Right cardiac atrium (tissue), 5 donors: ENCODE measurements around the gene USF1. TPM values are rescaled to one million over a fixed set of nuclear protein-coding genes. Genes with fewer than 3 reads are reported as not detected.

ENCODE experiments used
- ATAC-seq, 2 donors: fragments of 200-7000 bp; cut with Tn5 transposase; one replicate each; pipeline versions ENCODE4 v1.8.0 to v1.9.1; 2020; ENCODE audit warnings: moderate library complexity in 2 of 2, mild to moderate bottlenecking in 1 of 2
- DNase-seq, 3 donors: peaks; one replicate each; pipeline ENCODE4 v3.0.0-alpha.2; 2020
- H3K27ac ChIP-seq: one replicate; pipeline ENCODE4 v1.5.1; 2013; ENCODE audit warnings: mild to moderate bottlenecking, low read length, control low read depth, moderate library complexity
- H3K27me3 ChIP-seq: one replicate; pipeline ENCODE4 v1.6.1; 2013; ENCODE audit not compliant: control insufficient read depth, insufficient read depth
- H3K4me1 ChIP-seq: one replicate; pipeline ENCODE4 v1.6.1; 2013; ENCODE audit warnings: low read length; ENCODE audit not compliant: control insufficient read depth, insufficient read depth
- H3K4me3 ChIP-seq: one replicate; pipeline ENCODE4 v1.5.1; 2013; ENCODE audit warnings: low read length, control low read depth
- H3K9me3 ChIP-seq: one replicate; pipeline ENCODE4 v1.6.1; 2013; ENCODE audit warnings: low read length; ENCODE audit not compliant: control insufficient read depth
- WGBS: extraction: QIAGEN DNeasy Blood & Tissue Kit; methylation state at CpG from one replicate; pipeline ENCODE4 v1.1.7; 2013; 5-methylcytosine and 5-hydroxymethylcytosine counted together
- intact Hi-C, 4 donors: fragments of 100-400 bp; cut with DNase I; formaldehyde crosslinking; loops; one replicate each; pipeline versions ENCODE4 v1.11.0 to v1.14.0; 2022 to 2023
- long read RNA-seq, 4 donors: library from polyadenylated mRNA; unstranded; transcript quantifications; one replicate each; pipeline ENCODE4 v2.0.0, GENCODE V29; 2020 to 2021
- polyA plus RNA-seq: library from polyadenylated mRNA; stranded (reverse); fragments of 200-250 nt; gene quantifications from one replicate; pipeline ENCODE4 v1.2.3, GENCODE V29; 2013
- total RNA-seq, 4 donors: library from RNA; stranded (reverse); fragmentation: NEBNext Ultra II Directional; extraction: Animal tissue kit (Norgen Biotek cat#: 25700); gene quantifications; one replicate each; pipeline ENCODE4 v1.2.1, GENCODE V29; 2021
- donor health status: healthy with polysubstance abuse.
- donor health status: DM: no; HTN: yes; CAD: no.
- donor health status: DM: no; HTN: no; CAD: no.
- donor health status: DM: no; HTN: yes; CAD: no; lungs with severe emphysema.
- donor health status: DM: yes; HTN: yes; CAD: no.

The USF1 gene
- total RNA-seq, result 10 to 100 TPM; 34.5 to 41.4 (median 40.7) TPM
- 32.8 TPM for polyA plus RNA-seq
- long read RNA-seq, donor 1, transcript USF1-203 (11 exons, 1,807 nt), result major isoform, 26 of 49 reads
- long read RNA-seq, donor 1, transcript USF1-205 (11 exons, 1,092 nt), result minor isoform, 12 of 49 reads
- long read RNA-seq, donor 1, partial matches to known transcripts, result 1 of 49 reads
- long read RNA-seq, donor 1, other reads (novel, unspliced or antisense), result 10 of 49 reads
- long read RNA-seq, donor 2, transcript USF1-203 (11 exons, 1,807 nt), result major isoform, 5 of 12 reads
- long read RNA-seq, donor 2, partial matches to known transcripts, result 1 of 12 reads
- long read RNA-seq, donor 2, other reads (novel, unspliced or antisense), result 4 of 12 reads
- long read RNA-seq, donor 3, transcript USF1-203 (11 exons, 1,807 nt), result major isoform, 22 of 57 reads
- long read RNA-seq, donor 3, transcript USF1-205 (11 exons, 1,092 nt), result minor isoform, 16 of 57 reads
- long read RNA-seq, donor 3, partial matches to known transcripts, result 6 of 57 reads
- long read RNA-seq, donor 3, other reads (novel, unspliced or antisense), result 12 of 57 reads
- long read RNA-seq, donor 4, transcript USF1-203 (11 exons, 1,807 nt), result major isoform, 5 of 12 reads
- long read RNA-seq, donor 4, partial matches to known transcripts, result 1 of 12 reads
- long read RNA-seq, donor 4, other reads (novel, unspliced or antisense), result 4 of 12 reads

- ATAC-seq, result peak; percentile 97 to 98
- DNase-seq, result peak; percentile 92 to 96 (median 96)
- no peaks in the 10 kb centered on the region for H3K27me3 ChIP-seq
- peaks cover 3% of the 10 kb centered on the region for H3K4me1 ChIP-seq
- H3K27ac ChIP-seq, result peak within 1 kb of the TSS; percentile 93
- H3K9me3 ChIP-seq, result no peaks in the 10 kb centered on the region
- under 1% methylated on average over 29 of the region's 29 CpGs for WGBS
- intact Hi-C loops, result loop anchor here in 2 of 4 donors (5.0 to 10.0 kb wide), 3 partner anchors 51 to 89 kb away; partner anchors contain the start of genes DEDD (in 1 of the 2) and KLHDC9 (in 1 of the 2)
- peak within 1 kb of the TSS; percentile 93 for H3K4me3 ChIP-seq
Observed at GRCh38 chr1:161045736-161046604, at the start of gene USF1. Gene USF1 (minus strand): TSS chr1:161045977. CDS start chr1:161043275, 2,702 bp downstream.

DNA sequence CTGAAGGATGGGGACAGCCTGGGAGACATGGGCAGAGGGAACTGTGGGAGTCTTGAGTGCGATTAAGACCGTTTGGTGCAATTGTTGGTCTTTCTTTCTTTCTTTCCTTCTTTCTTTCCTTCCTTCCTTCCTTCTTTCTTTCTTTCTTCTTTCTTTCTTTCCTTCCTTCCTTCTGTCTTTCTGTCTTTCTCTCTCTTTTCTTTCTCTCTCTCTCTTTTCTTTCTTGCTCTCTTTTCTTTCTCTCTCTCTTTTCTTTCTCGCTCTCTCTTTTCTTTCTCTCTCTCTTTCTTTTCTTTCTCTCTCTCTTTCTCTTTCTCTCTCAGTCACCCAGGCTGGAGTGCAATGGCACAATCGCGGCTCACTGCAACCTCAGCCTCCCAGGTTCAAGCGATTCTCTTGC lies 49.5 kb upstream of the USF1 start:
- DNase-seq, result no peak
- Histone ChIP-seq H3K9me3 (no peaks in the 10 kb centered on the region), H3K27me3 (no peaks in the 10 kb centered on the region), H3K27ac (no peak overlapping the region), H3K4me1 (peaks cover 5% of the 10 kb centered on the region), H3K4me3 (no peak overlapping the region)
- intact Hi-C loops, result loop anchor here in 3 of 4 donors (5.0 to 10.0 kb wide), 4 partner anchors 48 to 260 kb away; partner anchors contain the start of gene USF1 (in 1 of the 3)
- no peak for ATAC-seq
- WGBS, result 95% methylated on average over 6 of the region's 6 CpGs

DNA sequence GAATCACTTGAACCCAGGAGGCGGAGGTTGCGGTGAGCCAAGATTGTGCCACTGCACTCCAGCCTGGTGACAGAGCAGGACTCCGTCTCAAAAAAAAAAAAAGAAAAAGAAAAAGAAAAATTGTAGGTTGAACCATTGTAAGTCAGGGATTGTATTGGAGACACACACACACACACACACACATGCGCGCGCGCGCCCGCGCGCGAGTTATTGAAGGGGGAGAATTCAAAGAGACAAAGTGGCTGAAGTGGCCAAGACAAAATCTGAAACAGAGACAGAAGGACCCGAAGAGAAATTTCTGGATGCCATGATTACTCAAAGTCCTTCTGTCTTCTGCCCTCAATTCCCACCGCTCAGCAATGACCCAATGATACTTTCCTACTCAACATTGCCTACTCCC lies 48.7 kb upstream of the USF1 start:
- 97% methylated on average over 14 of the region's 14 CpGs for WGBS
- H3K9me3 ChIP-seq, result no peaks in the 10 kb centered on the region
- intact Hi-C loops, result loop anchor here in 2 of 4 donors (10.0 kb wide), 2 partner anchors 100 to 260 kb away; no protein-coding TSS in a partner anchor
- no peak overlapping the region for H3K27ac ChIP-seq
- H3K4me1 ChIP-seq, result peaks cover 5% of the 10 kb centered on the region
- H3K4me3 ChIP-seq, result no peak overlapping the region
- ATAC-seq (no peak), DNase-seq (no peak)
- H3K27me3 ChIP-seq, result no peaks in the 10 kb centered on the region

DNA sequence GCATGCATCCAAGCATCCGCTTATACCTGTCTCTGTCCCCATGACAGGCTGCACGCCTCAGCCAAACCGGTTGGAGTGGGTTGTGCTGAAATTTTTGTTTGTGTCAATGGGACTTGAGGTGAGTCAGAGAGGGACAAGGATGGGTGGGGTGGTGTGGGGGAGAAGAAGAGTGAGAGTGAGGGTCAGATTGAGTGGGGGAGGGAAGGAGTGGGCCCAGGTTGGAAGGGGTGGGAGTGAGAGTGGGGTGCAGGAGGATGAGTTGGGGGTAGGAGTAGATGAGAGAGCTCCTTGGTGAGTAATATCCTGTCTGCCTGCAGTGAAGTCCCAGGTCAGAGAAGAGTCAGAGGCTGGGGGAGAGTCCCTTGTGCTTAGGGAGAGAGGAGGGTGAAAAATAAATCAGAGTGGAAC lies 46.8 kb upstream of the USF1 start:
- no peaks in the 10 kb centered on the region for H3K9me3 ChIP-seq
- H3K4me1 ChIP-seq, result no peaks in the 10 kb centered on the region
- WGBS, result 86% methylated on average over 3 of the region's 3 CpGs
- intact Hi-C loops, result loop anchor here in 2 of 4 donors (10.0 kb wide), 2 partner anchors 98 to 258 kb away; no protein-coding TSS in a partner anchor
- H3K27me3 ChIP-seq, result no peaks in the 10 kb centered on the region
- ATAC-seq (no peak), DNase-seq (no peak)
- H3K4me3 ChIP-seq, result no peak overlapping the region
- no peak overlapping the region for H3K27ac ChIP-seq

DNA sequence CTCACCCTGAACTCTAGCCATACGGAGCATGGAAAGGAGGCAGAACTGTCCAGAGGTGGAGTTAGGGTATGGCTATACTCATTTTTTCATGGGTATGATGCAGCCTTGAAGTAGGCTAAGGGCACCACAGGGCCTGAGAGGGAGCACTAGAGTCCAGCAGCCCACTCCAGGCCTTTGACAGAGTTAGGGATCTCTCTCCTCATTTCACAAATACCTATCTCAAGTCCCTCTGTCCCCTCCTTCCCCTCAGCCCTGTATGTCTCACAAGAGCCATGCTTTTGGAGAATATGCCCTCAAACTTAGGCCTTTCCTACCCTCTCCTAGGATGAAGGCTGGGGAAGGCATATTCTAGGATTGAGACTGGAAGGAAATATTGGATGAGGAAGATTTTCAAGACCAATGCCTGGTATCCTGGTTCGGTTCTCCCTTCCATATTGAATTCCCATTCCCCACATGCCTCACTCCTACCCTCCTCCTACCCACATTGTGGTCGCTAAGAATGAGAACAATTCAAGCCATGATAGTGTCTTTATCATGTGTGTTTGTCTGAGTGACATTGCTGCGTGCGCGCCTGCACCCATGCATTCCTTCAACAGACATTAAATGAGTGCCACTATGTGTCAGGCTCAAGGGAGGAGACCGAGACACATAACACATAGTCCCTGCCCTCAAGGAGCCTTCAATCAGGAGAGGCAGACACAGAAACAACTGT lies 46.2 kb upstream of the USF1 start:
- Histone ChIP-seq H3K9me3 (no peaks in the 10 kb centered on the region), H3K27me3 (no peaks in the 10 kb centered on the region), H3K4me1 (no peaks in the 10 kb centered on the region), H3K4me3 (no peak overlapping the region), H3K27ac (no peak overlapping the region)
- ATAC-seq (no peak), DNase-seq (no peak)
- intact Hi-C loops, result loop anchor here in 2 of 4 donors (10.0 kb wide), 2 partner anchors 97 to 257 kb away; no protein-coding TSS in a partner anchor
- WGBS, result 90% methylated on average over 7 of the region's 7 CpGs

- intact Hi-C loops, result loop anchor here in 2 of 4 donors (10.0 kb wide), 2 partner anchors 96 to 256 kb away; no protein-coding TSS in a partner anchor
- Histone ChIP-seq H3K4me3 (no peak overlapping the region), H3K9me3 (no peaks in the 10 kb centered on the region), H3K27ac (no peak overlapping the region), H3K4me1 (no peaks in the 10 kb centered on the region), H3K27me3 (no peaks in the 10 kb centered on the region)
- DNase-seq (no peak), ATAC-seq (no peak)
- WGBS, result 82% methylated on average over 5 of the region's 5 CpGs
Observed at GRCh38 chr1:161091093-161091492, 45.3 kb upstream of the USF1 start.

GRCh38 chr1:161090617-161091016 lies 44.8 kb upstream of the USF1 start:
- H3K27ac ChIP-seq, result no peak overlapping the region
- WGBS, result 76% methylated on average over 3 of the region's 3 CpGs
- intact Hi-C loops, result loop anchor here in 2 of 4 donors (10.0 kb wide), 2 partner anchors 96 to 256 kb away; no protein-coding TSS in a partner anchor
- H3K27me3 ChIP-seq, result no peaks in the 10 kb centered on the region
- DNase-seq (no peak), ATAC-seq (no peak)
- H3K9me3 ChIP-seq, result no peaks in the 10 kb centered on the region
- H3K4me3 ChIP-seq, result no peak overlapping the region
- no peaks in the 10 kb centered on the region for H3K4me1 ChIP-seq

DNA sequence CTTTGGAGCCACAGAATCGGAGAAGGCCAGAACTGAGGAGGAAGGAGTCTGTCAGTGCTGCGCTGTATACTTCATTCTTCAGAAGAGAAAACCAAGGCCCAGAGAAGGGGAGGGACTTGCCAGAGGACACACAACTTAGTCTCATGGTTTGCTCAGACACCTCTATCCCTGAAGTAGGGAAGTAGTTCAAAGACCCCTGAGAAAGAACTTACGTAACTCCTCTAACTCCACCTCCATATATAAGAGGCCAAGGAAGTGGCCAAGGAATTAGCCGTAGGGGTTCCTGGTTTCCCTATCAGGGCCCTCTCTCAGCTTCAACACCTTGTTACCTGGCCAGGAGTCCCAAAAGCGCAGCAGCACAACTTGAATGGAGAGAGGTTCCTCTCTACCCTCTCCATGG lies 44.2 kb upstream of the USF1 start:
- WGBS, result 95% methylated on average over 5 of the region's 5 CpGs
- intact Hi-C loops, result loop anchor here in 2 of 4 donors (10.0 kb wide), 2 partner anchors 95 to 255 kb away; no protein-coding TSS in a partner anchor
- DNase-seq (no peak), ATAC-seq (no peak)
- Histone ChIP-seq H3K4me3 (no peak overlapping the region), H3K9me3 (no peaks in the 10 kb centered on the region), H3K27me3 (no peaks in the 10 kb centered on the region), H3K4me1 (no peaks in the 10 kb centered on the region), H3K27ac (no peak overlapping the region)

DNA sequence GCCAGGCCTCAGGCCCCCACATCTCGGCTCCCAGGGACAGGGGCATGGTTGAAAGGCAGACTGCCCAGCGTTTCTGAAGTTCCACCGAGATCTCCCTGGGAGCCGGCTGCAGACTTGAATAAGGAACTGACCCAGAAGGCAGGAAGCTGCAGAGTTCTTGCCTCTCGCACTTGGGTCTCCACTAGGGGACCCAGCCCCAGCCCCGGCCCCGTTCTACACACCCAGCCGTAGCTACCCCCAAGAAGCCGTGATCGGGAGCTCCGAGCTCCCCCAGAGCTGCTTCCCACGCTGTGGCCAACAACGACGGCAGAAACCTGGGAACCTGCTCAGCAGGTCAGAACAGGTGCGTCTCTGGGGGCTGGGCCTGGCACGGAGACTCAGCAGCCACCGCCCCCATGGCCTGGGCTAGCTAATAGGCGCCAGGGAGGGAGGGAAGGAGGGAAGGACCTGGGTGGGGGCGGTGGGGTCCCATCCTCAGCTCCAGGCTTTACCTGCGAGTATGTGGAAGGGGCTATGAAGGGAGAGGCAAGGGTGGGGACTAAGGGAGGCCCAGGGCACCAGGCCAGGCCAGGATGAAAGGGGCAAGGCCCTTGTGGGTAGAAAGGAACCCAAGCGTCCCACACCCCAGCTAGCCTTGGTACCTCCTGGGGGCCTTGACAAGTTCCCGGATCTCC lies 43.6 kb upstream of the USF1 start, which contains the start of gene NECTIN4:
Gene NECTIN4, minus strand, starts transcription at position 308 of the 674 bp plus-strand sequence. Its CDS starts 262 bp downstream, at position 46.
- no peak within 1 kb of the TSS for H3K27ac ChIP-seq
- H3K27me3 ChIP-seq, result no peaks in the 10 kb centered on the region
- intact Hi-C loops, result no loop called here
- H3K4me3 ChIP-seq, result no peak within 1 kb of the TSS
- 72% methylated on average over 22 of the region's 22 CpGs for WGBS
- H3K9me3 ChIP-seq, result no peaks in the 10 kb centered on the region
- ATAC-seq (peak in 1 of 2 donors; percentile 32), DNase-seq (no peak)
- no peaks in the 10 kb centered on the region for H3K4me1 ChIP-seq
